HG02610 (cell line): Measurements from ENCODE around the gene FUZ.
"Not testable (repeated sequence)": the region's sequence is repeated elsewhere in the genome, so short reads cannot be mapped to it uniquely, and the experiment has no call there.

ENCODE experiments used
- ATAC-seq: cut with Tn5 transposase; IDR thresholded peaks from one replicate; pipeline ENCODE4 v1.9.1; 2021; ENCODE audit warnings: mild to moderate bottlenecking, moderate library complexity; ENCODE audit not compliant: unreplicated experiment

Gene FUZ

GRCh38 chr19:49833599-49833998, 20.5 kb upstream of the FUZ start:
- no peak for ATAC-seq

- ATAC-seq: no peak
Measured at GRCh38 chr19:49832556-49832955, 19.5 kb upstream of the FUZ start.

GRCh38 chr19:49831592-49831991, 18.5 kb upstream of the FUZ start:
- ATAC-seq: no peak

- no peak for ATAC-seq
Measured at GRCh38 chr19:49830766-49831165, 17.7 kb upstream of the FUZ start.

GRCh38 chr19:49829721-49830120, 16.6 kb upstream of the FUZ start:
- ATAC-seq: no peak

- ATAC-seq: no peak
Measured at GRCh38 chr19:49829200-49829599, 16.1 kb upstream of the FUZ start.

GRCh38 chr19:49827034-49827433, 13.9 kb upstream of the FUZ start:
- no peak for ATAC-seq

GRCh38 chr19:49824662-49825061, 11.6 kb upstream of the FUZ start:
- ATAC-seq: no peak

GRCh38 chr19:49823472-49823871, 10.4 kb upstream of the FUZ start:
- ATAC-seq: no peak

GRCh38 chr19:49820125-49820524, 7.0 kb upstream of the FUZ start:
- ATAC-seq: no peak

- ATAC-seq: not testable (repeated sequence)
Measured at GRCh38 chr19:49819452-49820115, 6.5 kb upstream of the FUZ start.

GRCh38 chr19:49818649-49819370, 5.7 kb upstream of the FUZ start:
- no peak for ATAC-seq

GRCh38 chr19:49817964-49818648, 5.0 kb upstream of the FUZ start, which contains the start of gene MED25:
MED25 (plus strand) TSS chr19:49818289; CDS start chr19:49818342, 53 bp downstream.
- ATAC-seq: peak; percentile 59

GRCh38 chr19:49816590-49816989, 3.5 kb upstream of the FUZ start:
- ATAC-seq: no peak

GRCh38 chr19:49814010-49814409, 918 bp upstream of the FUZ start:
- ATAC-seq: no peak

- ATAC-seq: no peak
Measured at GRCh38 chr19:49812452-49812996, 568 bp downstream of the FUZ start.

GRCh38 chr19:49811328-49811727, 1.8 kb downstream of the FUZ start:
- no peak for ATAC-seq

- no peak for ATAC-seq
Measured at GRCh38 chr19:49809941-49810389, 3.1 kb downstream of the FUZ start.

GRCh38 chr19:49809160-49809940, 3.7 kb downstream of the FUZ start:
- no peak for ATAC-seq

- no peak for ATAC-seq
Measured at GRCh38 chr19:49808711-49809159, 4.4 kb downstream of the FUZ start.
